AG09319 (cell line): Measurements from ENCODE around the gene NUB1.

Experiments used
- DNase-seq: peaks from one replicate; pipeline ENCODE4 v3.0.0-alpha.2; 2010; ENCODE audit warnings: low read depth; ENCODE audit errors: extremely low read depth
- CTCF ChIP-seq: IDR thresholded peaks from 2 replicates; pipeline ENCODE4 v1.5.1; 2011; ENCODE audit warnings: low read depth, mild to moderate bottlenecking, inconsistent platforms, low read length, moderate library complexity

NUB1 gene

GRCh38 chr7:151341357-151342101 lies at the start of gene NUB1:
NUB1 (plus strand) TSS chr7:151341812; CDS start chr7:151345350, 3,538 bp downstream.
- peak; percentile 39 for DNase-seq
- TF ChIP-seq CTCF = no peak

- no peak for DNase-seq
- TF ChIP-seq CTCF = no peak
Observed at GRCh38 chr7:151292850-151293249, 48.8 kb upstream of the NUB1 start.

GRCh38 chr7:151296202-151296992 lies 45.2 kb upstream of the NUB1 start:
- no peak for TF ChIP-seq CTCF
- no peak for DNase-seq

- DNase-seq = no peak
- TF ChIP-seq CTCF = no peak
Observed at GRCh38 chr7:151298765-151299164, 42.8 kb upstream of the NUB1 start.

- no peak for DNase-seq
- TF ChIP-seq CTCF = no peak
Observed at GRCh38 chr7:151299530-151299929, 42.1 kb upstream of the NUB1 start.

- no peak for TF ChIP-seq CTCF
- no peak for DNase-seq
Observed at GRCh38 chr7:151299940-151300645, 41.5 kb upstream of the NUB1 start.
